GM18873 (cell line): ENCODE results near the gene LRRN3.

Experiments
- ATAC-seq: cut with Tn5 transposase; IDR thresholded peaks from one replicate; pipeline ENCODE4 v1.9.1; 2021; ENCODE audit warnings: mild to moderate bottlenecking, moderate library complexity, moderate number of reproducible peaks; ENCODE audit not compliant: unreplicated experiment, low FRiP score

Gene LRRN3

GRCh38 chr7:111103678-111104274 lies 12.8 kb downstream of the LRRN3 start:
- peak; percentile 44 for ATAC-seq

- no peak for ATAC-seq
These were observed 13.8 kb downstream of the LRRN3 start for GRCh38 chr7:111104710-111105109.

GRCh38 chr7:111105269-111105668 lies 14.3 kb downstream of the LRRN3 start:
- no peak for ATAC-seq

GRCh38 chr7:111107579-111107978 lies 16.7 kb downstream of the LRRN3 start:
- ATAC-seq: no peak

- no peak for ATAC-seq
These were observed 17.1 kb downstream of the LRRN3 start for GRCh38 chr7:111108000-111108399.

GRCh38 chr7:111108496-111108895 lies 17.6 kb downstream of the LRRN3 start:
- ATAC-seq: no peak

GRCh38 chr7:111112439-111112838 lies 21.5 kb downstream of the LRRN3 start:
- no peak for ATAC-seq

GRCh38 chr7:111113263-111114017 lies 22.5 kb downstream of the LRRN3 start:
- no peak for ATAC-seq

GRCh38 chr7:111115966-111116365 lies 25.0 kb downstream of the LRRN3 start:
- ATAC-seq: no peak

- no peak for ATAC-seq
These were observed 36.1 kb downstream of the LRRN3 start for GRCh38 chr7:111126987-111127386.

GRCh38 chr7:111129435-111129834 lies 38.5 kb downstream of the LRRN3 start:
- ATAC-seq: no peak

- no peak for ATAC-seq
These were observed 41.9 kb downstream of the LRRN3 start for GRCh38 chr7:111132833-111133232.

GRCh38 chr7:111137296-111138192 lies 46.6 kb downstream of the LRRN3 start:
- peak; percentile 77 for ATAC-seq

- peak; percentile 97 for ATAC-seq
These were observed 47.3 kb downstream of the LRRN3 start for GRCh38 chr7:111138193-111138569.

GRCh38 chr7:111138586-111138985 lies 47.7 kb downstream of the LRRN3 start:
- ATAC-seq: no peak

GRCh38 chr7:111140091-111140865 lies 49.4 kb downstream of the LRRN3 start:
- no peak for ATAC-seq

GRCh38 chr7:111145472-111145871 lies 54.5 kb downstream of the LRRN3 start:
- no peak for ATAC-seq

GRCh38 chr7:111146136-111146535 lies 55.2 kb downstream of the LRRN3 start:
- no peak for ATAC-seq

GRCh38 chr7:111147708-111148533 lies 57.0 kb downstream of the LRRN3 start:
- no peak for ATAC-seq

- ATAC-seq: no peak
These were observed 59.8 kb downstream of the LRRN3 start for GRCh38 chr7:111150709-111151108.
